GM03348 (cell line): ENCODE data around the gene RAB8A.
A peak's percentile ranks its signal among the peaks of the same experiment; 100 is the strongest.
"Not testable (repeated sequence)": the region's sequence is repeated elsewhere in the genome, so short reads cannot be mapped to it uniquely, and the experiment has no call there.

Source experiments
- DNase-seq: peaks from one replicate; pipeline ENCODE4 v3.0.0; 2012; ENCODE audit warnings: low spot score

Gene RAB8A

GRCh38 chr19:16142032-16142580 lies 30.4 kb downstream of the RAB8A start:
- no peak for DNase-seq

DNA sequence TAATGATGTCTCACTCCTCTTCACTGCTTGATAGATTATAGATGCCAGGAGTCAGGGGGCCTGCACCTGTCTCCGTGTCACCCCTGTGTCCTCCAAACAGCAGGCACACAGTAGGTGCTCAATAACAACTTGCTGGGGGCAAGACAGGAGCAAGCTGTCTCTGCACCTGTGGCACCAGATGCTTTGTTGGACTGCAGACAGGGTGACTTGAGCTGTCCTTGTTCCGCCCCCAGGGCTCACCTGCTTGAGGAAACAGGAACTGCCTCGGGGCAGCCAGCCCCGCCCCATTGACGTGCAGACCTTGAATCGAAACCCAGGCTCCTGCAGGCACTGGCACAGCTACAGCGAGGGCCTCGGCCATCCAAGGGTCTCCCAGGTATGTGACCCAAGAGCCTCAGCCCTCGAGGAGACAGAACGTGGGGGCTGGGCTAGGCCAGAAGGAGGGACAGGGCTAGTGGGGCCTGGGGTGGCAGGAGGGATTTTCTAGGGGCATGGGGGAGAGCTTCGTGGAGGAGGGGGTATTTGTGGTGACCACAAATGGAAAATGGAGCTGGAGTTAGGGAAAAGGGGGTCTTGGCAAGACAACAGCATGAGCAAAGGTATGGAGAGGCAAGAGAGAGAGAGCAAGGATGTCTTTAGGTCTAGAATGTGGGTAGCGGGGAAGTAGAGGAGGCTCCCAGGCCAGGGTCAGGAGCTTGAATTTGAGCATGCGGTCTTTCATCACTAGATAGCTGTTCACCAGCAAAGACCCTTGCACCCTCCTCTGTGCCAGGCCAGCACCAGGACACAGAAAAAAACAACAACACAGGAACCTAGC lies 31.9 kb downstream of the RAB8A start, which contains the start of gene HSH2D:
Gene HSH2D (plus strand): TSS at position 287 of the 817 bp plus-strand sequence. CDS start 5,066 bp downstream, outside the sequence.
- DNase-seq, result no peak

- DNase-seq, result no peak
These were observed 32.5 kb downstream of the RAB8A start for GRCh38 chr19:16144216-16144581.

GRCh38 chr19:16146112-16146511 lies 34.4 kb downstream of the RAB8A start:
- no peak for DNase-seq

DNA sequence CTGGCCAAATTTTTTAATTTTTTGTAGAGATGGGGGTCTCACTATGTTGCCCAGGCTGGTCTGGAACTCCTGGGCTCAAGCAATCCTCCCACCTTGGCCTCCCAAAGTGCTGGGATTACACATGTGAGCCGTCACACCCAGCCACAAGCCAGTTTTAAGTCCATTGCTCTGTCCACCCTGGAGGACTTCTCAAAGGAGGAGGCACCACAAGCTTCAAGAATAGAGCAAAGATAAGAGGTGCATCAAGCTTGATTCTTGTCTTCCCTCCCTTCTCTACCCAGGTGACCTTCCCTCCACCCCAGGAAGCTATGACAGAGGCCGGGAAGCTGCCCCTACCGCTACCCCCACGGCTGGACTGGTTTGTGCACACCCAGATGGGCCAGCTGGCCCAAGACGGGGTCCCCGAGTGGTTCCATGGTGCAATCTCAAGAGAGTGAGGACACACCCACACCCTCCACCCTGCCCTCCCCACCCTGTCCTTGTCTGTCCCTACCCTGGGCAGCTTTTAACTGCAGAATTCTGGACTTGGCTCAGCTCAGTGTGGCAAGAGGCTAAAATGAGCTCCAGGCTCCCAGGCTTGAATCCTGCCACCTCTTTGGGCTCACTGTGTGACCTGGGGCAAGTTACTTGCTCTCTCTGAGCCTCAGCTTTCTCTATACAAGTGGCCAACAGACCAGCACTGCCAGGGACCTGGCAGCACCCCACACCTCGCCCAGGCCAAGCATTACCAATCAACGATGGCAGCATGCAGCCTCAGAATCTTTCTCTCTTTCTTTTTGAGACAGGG lies 36.9 kb downstream of the RAB8A start:
- DNase-seq, result no peak

GRCh38 chr19:16153582-16154336 lies 42.1 kb downstream of the RAB8A start:
- DNase-seq, result no peak

- DNase-seq, result no peak
These were observed 42.9 kb downstream of the RAB8A start for GRCh38 chr19:16154557-16154956.

DNA sequence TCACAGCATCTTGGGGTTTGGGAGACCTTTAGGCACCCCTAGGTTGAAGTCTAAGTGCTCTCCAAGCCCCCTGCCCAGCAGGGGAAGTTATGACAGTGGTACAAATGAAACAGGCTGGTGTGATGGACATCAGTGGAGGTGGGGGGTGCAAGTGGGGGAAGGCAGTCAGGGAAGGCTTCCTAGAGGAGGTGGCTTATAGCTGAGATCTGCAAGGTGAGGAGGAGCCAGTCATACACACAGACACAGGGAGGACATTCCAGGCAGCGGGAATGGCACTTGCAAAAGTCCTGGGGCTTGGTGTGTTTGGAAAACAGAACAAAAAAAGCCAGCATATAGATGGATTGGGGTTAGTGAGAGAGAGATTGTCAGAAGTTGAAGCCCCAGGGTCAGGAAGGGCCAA lies 43.4 kb downstream of the RAB8A start:
- no peak for DNase-seq

DNA sequence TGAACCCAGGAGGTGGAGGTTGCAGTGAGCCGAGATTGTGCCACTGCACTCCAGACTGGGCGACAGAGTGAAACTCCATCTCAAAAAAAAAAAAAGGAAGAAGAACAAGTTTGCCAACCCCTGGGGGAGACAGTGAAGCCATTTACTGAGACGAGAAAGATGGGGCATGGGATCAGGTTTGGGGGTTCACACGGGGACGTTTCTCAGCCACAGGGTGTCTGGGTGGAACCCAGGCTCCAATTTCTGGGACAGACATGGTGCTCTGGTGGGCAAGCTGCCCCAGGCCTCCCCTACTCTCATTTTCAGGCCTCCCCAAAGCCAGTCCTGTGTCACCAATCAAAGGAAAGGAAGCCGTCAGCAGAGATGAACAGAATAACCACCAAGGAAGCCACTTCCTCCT lies 45.2 kb downstream of the RAB8A start:
- DNase-seq, result no peak

GRCh38 chr19:16157601-16158000 lies 45.9 kb downstream of the RAB8A start:
- no peak for DNase-seq

DNA sequence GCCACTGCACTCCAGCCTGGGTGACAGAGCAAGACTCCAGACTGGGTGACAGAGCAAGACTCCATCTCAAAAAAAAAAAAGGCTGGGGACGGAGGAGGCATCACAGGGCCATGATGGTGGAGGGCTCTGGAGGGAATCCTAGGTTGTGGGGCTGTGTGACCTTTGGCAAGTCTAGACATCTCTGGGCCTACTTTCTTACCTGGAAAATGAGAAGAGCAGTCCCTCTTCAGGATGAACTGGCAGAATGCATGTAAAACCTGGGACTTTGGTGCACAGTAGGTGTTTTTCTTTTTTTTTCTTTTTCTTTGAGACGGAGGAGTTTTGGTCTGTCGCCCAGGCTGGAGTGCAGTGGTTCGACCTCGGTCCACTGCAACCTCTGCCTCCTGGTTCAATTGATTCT lies 48.0 kb downstream of the RAB8A start:
- DNase-seq, result no peak

- DNase-seq, result no peak
These were observed 48.8 kb downstream of the RAB8A start for GRCh38 chr19:16160445-16160942.

- DNase-seq, result peak; percentile 53
These were observed 49.4 kb downstream of the RAB8A start for GRCh38 chr19:16160943-16161560.

- no peak for DNase-seq
These were observed 50.2 kb downstream of the RAB8A start for GRCh38 chr19:16161840-16162239.

- DNase-seq, result no peak
These were observed 52.7 kb downstream of the RAB8A start for GRCh38 chr19:16164222-16164890.

- DNase-seq, result no peak
These were observed 54.7 kb downstream of the RAB8A start for GRCh38 chr19:16166417-16166816.

DNA sequence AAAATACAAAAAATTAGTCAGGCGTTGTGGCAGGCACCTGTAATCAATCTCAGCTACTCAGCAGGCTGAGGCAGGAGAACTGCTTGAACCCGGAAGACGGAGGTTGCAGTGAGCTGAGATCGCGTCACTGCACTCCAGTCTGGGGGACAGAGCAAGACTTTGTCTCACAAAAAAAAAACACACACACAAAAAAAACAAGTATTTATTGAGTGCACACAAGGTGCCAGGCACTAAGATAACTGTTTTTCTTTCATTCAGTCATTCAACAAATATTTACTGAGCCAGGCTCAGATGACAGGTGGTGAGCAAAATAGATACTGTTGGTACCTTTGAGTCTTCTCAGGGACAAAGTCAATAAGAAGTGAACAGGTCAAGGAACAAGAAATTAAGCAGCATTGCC lies 55.4 kb downstream of the RAB8A start:
- DNase-seq, result no peak

DNA sequence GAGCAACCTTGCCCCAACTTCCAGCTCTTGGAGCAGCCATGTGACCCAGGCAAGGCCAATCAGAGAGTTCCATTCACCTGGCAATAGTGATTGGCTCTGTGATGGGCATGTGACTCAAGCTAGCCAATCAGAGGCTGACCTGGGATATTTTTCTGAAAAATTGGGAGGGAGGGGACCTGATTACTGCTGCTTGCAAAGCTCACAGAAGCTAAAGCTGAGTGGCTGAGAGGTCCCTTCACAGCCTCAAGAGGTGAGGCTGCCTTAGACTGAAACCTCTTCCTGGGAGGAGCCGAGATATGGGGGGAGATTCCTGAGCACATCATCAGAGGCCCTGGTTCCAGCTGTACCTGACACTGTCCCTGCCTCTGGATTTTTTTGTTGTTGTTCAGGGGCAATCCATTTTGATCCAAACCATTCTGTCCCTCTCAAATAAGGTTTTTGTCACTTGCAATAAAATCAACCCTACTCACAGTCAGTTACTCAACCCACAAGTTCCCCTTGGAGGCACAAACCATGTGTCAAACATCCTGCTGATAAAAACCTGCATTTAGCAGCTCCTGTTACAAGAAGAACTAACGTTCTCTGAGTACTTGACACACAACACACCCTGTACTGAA lies 56.9 kb downstream of the RAB8A start:
- no peak for DNase-seq

- DNase-seq, result no peak
These were observed 58.4 kb downstream of the RAB8A start for GRCh38 chr19:16170134-16170533.

- no peak for DNase-seq
These were observed 64.3 kb downstream of the RAB8A start for GRCh38 chr19:16175954-16176353.

- not testable (repeated sequence) for DNase-seq
These were observed 67.2 kb downstream of the RAB8A start for GRCh38 chr19:16178866-16179265.
